Activated T-helper 2 cell treated with anti-CD3 and anti-CD28 coated beads, Interferon-gamma antibody, Interleukin-2, Interleukin-4, amounts not matched to agents 10 μg/mL and 5 μg/mL and 100 μg/mL, durations not matched to agents 14 hours and 24 hours and 36 hours (primary cell): Measurements from ENCODE around the gene FANCG. TPM values are rescaled to one million over a fixed set of nuclear protein-coding genes. Genes with fewer than 3 reads are reported as not detected.

Experiments
- DNase-seq: peaks from one replicate; pipeline ENCODE4 v3.0.0; 2021; ENCODE audit warnings: low spot score
- H3K27ac Mint-ChIP-seq: one replicate; pipeline ENCODE4 v1.8.0; 2021; ENCODE audit warnings: mixed read lengths
- H3K27me3 Mint-ChIP-seq: one replicate; pipeline ENCODE4 v1.8.0; 2021; ENCODE audit warnings: low read depth, mixed read lengths
- H3K36me3 Mint-ChIP-seq: one replicate; pipeline ENCODE4 v1.8.0; 2021; ENCODE audit warnings: low read depth, mixed read lengths
- H3K4me1 Mint-ChIP-seq: one replicate; pipeline ENCODE4 v1.8.0; 2021; ENCODE audit warnings: low read depth, mixed read lengths
- H3K4me3 Mint-ChIP-seq: one replicate; pipeline ENCODE4 v1.8.0; 2021; ENCODE audit warnings: low read depth, mild to moderate bottlenecking, moderate library complexity, mixed read lengths
- H3K9me3 Mint-ChIP-seq: one replicate; pipeline ENCODE4 v1.8.0; 2021; ENCODE audit warnings: mixed read lengths
- intact Hi-C: fragments of 100-400 bp; cut with micrococcal nuclease; formaldehyde crosslinking; loops from one replicate; pipeline ENCODE4 v1.15.1; 2023
- total RNA-seq: library from RNA; stranded (reverse); gene quantifications from 2 replicates; pipeline ENCODE4 v1.2.3, GENCODE V29; 2022

The FANCG gene
- total RNA-seq, 1 donor from 2014 or later = 102 TPM

GRCh38 chr9:35096035-35096849 lies 16.5 kb upstream of the FANCG start, which contains the start of gene PIGO:
TSS of gene PIGO (minus strand) at chr9:35096591. CDS start at chr9:35095565, 1,026 bp downstream.
- peak; percentile 85 for DNase-seq
- intact Hi-C loops = loop anchor here (1.0 to 5.0 kb wide), 7 partner anchors 15 to 395 kb away; partner anchors contain the start of genes DNAJB5 and VCP
- peaks cover 19% of the 10 kb centered on the region for H3K4me1 Mint-ChIP-seq
- H3K4me3 Mint-ChIP-seq = peak within 1 kb of the TSS; percentile 85
- no peaks in the 10 kb centered on the region for H3K27me3 Mint-ChIP-seq
- H3K27ac Mint-ChIP-seq = peak within 1 kb of the TSS; percentile 88
- no peaks in the 10 kb centered on the region for H3K9me3 Mint-ChIP-seq
- H3K36me3 Mint-ChIP-seq = peaks cover 46% of the 10 kb centered on the region

DNA sequence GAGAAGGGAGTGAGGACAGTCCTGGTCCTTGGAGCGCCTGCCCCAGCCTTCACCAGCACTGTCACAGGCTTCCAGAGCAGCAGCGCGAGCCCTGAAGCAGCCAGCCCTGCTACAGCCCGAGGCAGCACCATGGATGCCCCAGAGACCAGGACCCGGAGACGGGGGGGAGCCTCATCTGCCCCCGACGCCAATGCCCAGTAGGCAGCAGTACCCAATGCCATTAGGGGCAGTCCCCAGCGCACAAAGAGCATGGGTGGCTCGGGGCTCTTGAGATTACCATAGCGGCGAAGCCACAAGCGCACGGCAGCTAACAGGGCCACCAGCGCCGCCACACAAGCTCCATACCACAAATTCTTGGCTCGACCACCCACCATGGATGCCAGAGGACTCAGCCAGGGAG lies 11.8 kb upstream of the FANCG start:
- Mint-ChIP-seq H3K27ac (no peak overlapping the region), H3K4me1 (peaks cover 10% of the 10 kb centered on the region), H3K36me3 (peaks cover 52% of the 10 kb centered on the region), H3K9me3 (no peaks in the 10 kb centered on the region), H3K27me3 (no peaks in the 10 kb centered on the region), H3K4me3 (no peak overlapping the region)
- intact Hi-C loops = no loop called here
- DNase-seq = no peak

- Mint-ChIP-seq H3K36me3 (peaks cover 46% of the 10 kb centered on the region), H3K4me1 (peaks cover under 1% of the 10 kb centered on the region), H3K27me3 (no peaks in the 10 kb centered on the region)
Observed at GRCh38 chr9:35089434-35089833, 9.7 kb upstream of the FANCG start.

GRCh38 chr9:35085078-35085477 lies 5.3 kb upstream of the FANCG start:
- intact Hi-C loops = no loop called here
- Mint-ChIP-seq H3K9me3 (no peaks in the 10 kb centered on the region), H3K36me3 (peaks cover 18% of the 10 kb centered on the region), H3K27me3 (no peaks in the 10 kb centered on the region), H3K4me3 (no peak overlapping the region), H3K27ac (no peak overlapping the region), H3K4me1 (peaks cover 2% of the 10 kb centered on the region)
- no peak for DNase-seq

More at GRCh38 chr9:35089434-35089833, 9.7 kb upstream of the FANCG start:
- intact Hi-C loops = no loop called here
- H3K9me3 Mint-ChIP-seq = no peaks in the 10 kb centered on the region
- H3K27ac Mint-ChIP-seq = no peak overlapping the region
- no peak for DNase-seq
- H3K4me3 Mint-ChIP-seq = no peak overlapping the region

- Mint-ChIP-seq H3K4me3 (peak overlapping the region; percentile 96), H3K36me3 (peaks cover 38% of the 10 kb centered on the region), H3K9me3 (no peaks in the 10 kb centered on the region), H3K27me3 (no peaks in the 10 kb centered on the region), H3K4me1 (peaks cover 28% of the 10 kb centered on the region), H3K27ac (peak overlapping the region; percentile 71)
- no peak for DNase-seq
- intact Hi-C loops = loop anchor here (10.0 kb wide), 2 partner anchors 736 to 1406 kb away; partner anchors contain the start of genes HINT2 and SPAG8
Observed at GRCh38 chr9:35079041-35079425, 709 bp downstream of the FANCG start.

DNA sequence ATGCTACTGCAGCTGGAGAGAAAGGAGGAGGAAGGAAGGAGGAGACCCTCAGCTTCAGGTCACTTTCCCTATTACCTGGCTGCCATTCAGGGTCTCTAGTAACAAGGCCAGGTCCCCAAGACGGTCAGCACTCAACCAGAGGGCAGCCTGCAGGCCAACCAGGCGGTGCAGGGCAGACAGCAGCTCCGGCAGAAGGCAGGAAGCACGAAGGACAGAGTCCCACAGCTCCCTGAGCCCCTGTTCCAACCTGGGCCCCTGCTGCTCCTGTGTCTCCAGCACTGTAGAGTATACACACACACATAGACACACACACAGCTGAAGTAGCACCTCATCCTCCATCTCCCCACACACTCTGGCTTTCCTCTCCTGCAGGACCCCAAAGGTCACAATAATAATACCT lies 1.7 kb downstream of the FANCG start:
- Mint-ChIP-seq H3K4me1 (peaks cover 36% of the 10 kb centered on the region), H3K27ac (peak overlapping the region; percentile 71), H3K9me3 (no peaks in the 10 kb centered on the region), H3K4me3 (peak overlapping the region; percentile 96), H3K27me3 (no peaks in the 10 kb centered on the region), H3K36me3 (peaks cover 45% of the 10 kb centered on the region)
- no peak for DNase-seq
- intact Hi-C loops = loop anchor here (10.0 kb wide), 2 partner anchors 737 to 1407 kb away; partner anchors contain the start of genes HINT2 and SPAG8

DNA sequence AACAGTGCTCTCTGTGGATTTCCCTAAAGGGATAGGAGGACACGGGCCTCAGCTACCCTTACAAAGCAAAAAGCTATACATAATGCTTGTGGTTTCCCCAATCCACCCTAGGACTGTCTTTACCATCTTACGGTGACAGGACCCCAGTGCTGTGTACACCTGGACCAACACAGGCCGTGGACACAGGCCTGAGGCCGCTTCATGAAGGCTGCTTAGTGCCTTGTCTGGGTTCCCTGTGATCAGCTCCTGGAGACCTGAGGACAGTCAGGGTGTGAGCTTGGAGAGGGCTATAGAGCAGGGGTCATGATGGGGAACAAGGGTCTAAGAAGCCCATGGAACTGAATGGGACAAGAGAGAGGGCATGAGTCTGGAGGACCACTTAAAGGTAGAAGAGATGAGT lies 2.9 kb downstream of the FANCG start:
- Mint-ChIP-seq H3K27me3 (no peaks in the 10 kb centered on the region), H3K36me3 (peaks cover 49% of the 10 kb centered on the region), H3K9me3 (no peaks in the 10 kb centered on the region), H3K4me3 (no peak overlapping the region), H3K27ac (no peak overlapping the region), H3K4me1 (peaks cover 41% of the 10 kb centered on the region)
- intact Hi-C loops = loop anchor here (10.0 kb wide), 2 partner anchors 738 to 1408 kb away; partner anchors contain the start of genes HINT2 and SPAG8
- DNase-seq = no peak

DNA sequence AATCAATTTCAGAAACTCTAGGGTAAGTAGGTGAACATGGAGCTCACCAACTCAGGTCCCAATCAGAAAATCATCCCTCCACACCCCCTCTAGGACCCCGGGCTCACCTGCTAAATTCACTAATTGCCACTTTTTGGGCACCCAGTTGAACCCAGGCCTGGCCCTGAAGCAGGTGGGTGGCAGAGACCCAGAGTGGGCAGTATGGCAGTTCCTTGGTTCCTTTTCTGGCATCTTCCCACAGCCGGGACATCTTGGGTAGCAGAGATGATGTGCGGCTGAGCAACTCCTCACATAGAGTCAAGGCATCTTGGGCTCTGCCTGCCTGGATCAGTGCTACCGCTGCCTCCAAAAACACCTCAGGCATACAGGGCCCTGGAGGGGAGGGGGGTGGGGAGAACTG lies 4.4 kb downstream of the FANCG start:
- H3K9me3 Mint-ChIP-seq = no peaks in the 10 kb centered on the region
- no peaks in the 10 kb centered on the region for H3K27me3 Mint-ChIP-seq
- H3K4me3 Mint-ChIP-seq = no peak overlapping the region
- peaks cover 64% of the 10 kb centered on the region for H3K36me3 Mint-ChIP-seq
- DNase-seq = no peak
- no peak overlapping the region for H3K27ac Mint-ChIP-seq
- intact Hi-C loops = loop anchor here (10.0 kb wide), 2 partner anchors 739 to 1409 kb away; partner anchors contain the start of genes HINT2 and SPAG8
- H3K4me1 Mint-ChIP-seq = peaks cover 47% of the 10 kb centered on the region

- DNase-seq = no peak
- Mint-ChIP-seq H3K4me1 (peaks cover 48% of the 10 kb centered on the region), H3K9me3 (no peaks in the 10 kb centered on the region), H3K4me3 (no peak overlapping the region), H3K36me3 (peaks cover 69% of the 10 kb centered on the region), H3K27me3 (no peaks in the 10 kb centered on the region), H3K27ac (no peak overlapping the region)
- intact Hi-C loops = loop anchor here (10.0 kb wide), 2 partner anchors 740 to 1410 kb away; partner anchors contain the start of genes HINT2 and SPAG8
Observed at GRCh38 chr9:35074791-35075190, 5.0 kb downstream of the FANCG start.

DNA sequence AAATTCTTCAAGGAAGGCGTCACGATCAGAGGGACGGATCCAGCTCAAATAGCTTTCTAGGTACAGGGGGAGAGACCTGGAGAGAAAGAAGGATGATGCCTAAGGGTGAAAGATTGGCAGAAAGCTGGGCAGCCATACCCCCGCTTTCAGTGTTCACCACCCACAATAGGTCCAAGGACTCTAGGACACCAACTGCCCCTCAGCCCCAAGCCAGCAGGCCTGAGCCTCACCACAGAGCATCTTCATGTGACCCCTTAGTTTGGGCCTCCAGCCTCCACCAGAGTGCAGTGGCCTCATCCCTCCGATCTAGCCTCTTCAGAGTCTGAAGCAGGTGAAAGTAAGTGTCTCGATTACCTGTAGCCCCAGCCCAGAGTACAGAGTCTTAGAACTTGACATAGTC lies 5.6 kb downstream of the FANCG start:
- intact Hi-C loops = loop anchor here (10.0 kb wide), 2 partner anchors 741 to 1411 kb away; partner anchors contain the start of genes HINT2 and SPAG8

DNA sequence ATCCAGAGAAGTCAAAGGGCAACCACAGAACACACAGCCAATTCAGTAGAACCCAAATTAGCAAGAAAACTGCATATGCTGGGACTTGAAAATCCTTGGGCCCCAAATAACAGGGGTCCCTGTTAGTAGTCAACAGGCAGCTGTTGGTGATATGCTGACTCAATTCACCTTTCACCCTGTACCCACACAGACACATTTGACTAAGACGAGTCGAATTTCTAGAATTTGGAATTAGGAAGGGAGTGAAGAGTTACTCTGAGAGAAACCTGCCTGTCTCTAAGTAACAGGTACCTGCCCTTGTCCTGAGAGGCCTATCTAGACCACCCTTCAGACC lies 6.5 kb downstream of the FANCG start:
- intact Hi-C loops = loop anchor here (2.0 to 10.0 kb wide), 3 partner anchors 86 to 1412 kb away; partner anchors contain the start of genes HINT2 and SPAG8
- no peaks in the 10 kb centered on the region for H3K9me3 Mint-ChIP-seq
- no peak for DNase-seq
- H3K36me3 Mint-ChIP-seq = peaks cover 78% of the 10 kb centered on the region
- H3K27ac Mint-ChIP-seq = peak overlapping the region; percentile 87
- H3K4me3 Mint-ChIP-seq = peak overlapping the region; percentile 91
- H3K4me1 Mint-ChIP-seq = peaks cover 52% of the 10 kb centered on the region
- no peaks in the 10 kb centered on the region for H3K27me3 Mint-ChIP-seq

More for the DNA sequence above, 5.6 kb downstream of the FANCG start:
- Mint-ChIP-seq H3K27ac (no peak overlapping the region), H3K27me3 (no peaks in the 10 kb centered on the region), H3K36me3 (peaks cover 73% of the 10 kb centered on the region), H3K4me3 (no peak overlapping the region), H3K9me3 (no peaks in the 10 kb centered on the region), H3K4me1 (peaks cover 51% of the 10 kb centered on the region)
- no peak for DNase-seq

- intact Hi-C loops = loop anchor here (1.0 to 10.0 kb wide), 8 partner anchors 8 to 1412 kb away; partner anchors contain the start of genes CREB3, HINT2, PIGO and SPAG8
- DNase-seq = peak; percentile 97
- H3K27ac Mint-ChIP-seq = peak within 1 kb of the TSS; percentile 88
Observed at GRCh38 chr9:35072461-35073278, 7.1 kb downstream of the FANCG start, which contains the start of gene VCP. TSS of gene VCP (minus strand) at chr9:35072625. CDS start at chr9:35072353, 272 bp downstream.

More at GRCh38 chr9:35072461-35073278, 7.1 kb downstream of the FANCG start, which contains the start of gene VCP:
- Mint-ChIP-seq H3K4me3 (peak within 1 kb of the TSS; percentile 91), H3K27me3 (no peaks in the 10 kb centered on the region), H3K9me3 (no peaks in the 10 kb centered on the region), H3K36me3 (peaks cover 80% of the 10 kb centered on the region), H3K4me1 (peaks cover 49% of the 10 kb centered on the region)
